HUDEP-2 (cell line): ENCODE data around the gene ZNF277.

Experiments
- DNase-seq, 76 experiments: peaks; one replicate each; lab custom pipeline; 2025; ENCODE audit not compliant: unreplicated experiment in 76 of 76; lab: John Stamatoyannopoulos, UW

ZNF277 gene

GRCh38 chr7:112206238-112206990, at the start of gene ZNF277, which contains the start of gene DOCK4:
Gene ZNF277, plus strand, starts transcription at chr7:112206695. Its CDS starts 22 bp downstream, at chr7:112206717.
Gene DOCK4, minus strand, starts transcription at chr7:112206399. Its CDS starts 261 bp downstream, at chr7:112206138.
- peak; percentile 60 to 98 (median 95) for DNase-seq

GRCh38 chr7:112157072-112157471, 49.4 kb upstream of the ZNF277 start:
- DNase-seq: peak in 2 of 76 experiments; percentile 3 to 5

- no peak for DNase-seq
Measured at GRCh38 chr7:112159351-112159750, 47.1 kb upstream of the ZNF277 start.

GRCh38 chr7:112160130-112160770, 46.2 kb upstream of the ZNF277 start:
- no peak for DNase-seq

GRCh38 chr7:112160771-112161150, 45.7 kb upstream of the ZNF277 start:
- no peak for DNase-seq

GRCh38 chr7:112161253-112162141, 45.0 kb upstream of the ZNF277 start:
- no peak for DNase-seq

GRCh38 chr7:112162142-112162766, 44.2 kb upstream of the ZNF277 start:
- no peak for DNase-seq

- DNase-seq: no peak
Measured at GRCh38 chr7:112162784-112163506, 43.5 kb upstream of the ZNF277 start.

GRCh38 chr7:112167147-112167546, 39.3 kb upstream of the ZNF277 start:
- DNase-seq: no peak

GRCh38 chr7:112168915-112169314, 37.6 kb upstream of the ZNF277 start:
- DNase-seq: no peak

GRCh38 chr7:112171673-112172072, 34.8 kb upstream of the ZNF277 start:
- DNase-seq: no peak

- no peak for DNase-seq
Measured at GRCh38 chr7:112172870-112173567, 33.5 kb upstream of the ZNF277 start.

GRCh38 chr7:112173568-112173905, 33.0 kb upstream of the ZNF277 start:
- DNase-seq: no peak

- DNase-seq: no peak
Measured at GRCh38 chr7:112174192-112174591, 32.3 kb upstream of the ZNF277 start.

- DNase-seq: no peak
Measured at GRCh38 chr7:112176241-112176640, 30.3 kb upstream of the ZNF277 start.

GRCh38 chr7:112176693-112177415, 29.6 kb upstream of the ZNF277 start:
- no peak for DNase-seq

- DNase-seq: no peak
Measured at GRCh38 chr7:112180223-112180622, 26.3 kb upstream of the ZNF277 start.

GRCh38 chr7:112182749-112183148, 23.7 kb upstream of the ZNF277 start:
- DNase-seq: no peak

GRCh38 chr7:112183266-112183665, 23.2 kb upstream of the ZNF277 start:
- DNase-seq: no peak
